ENCODE measurements around the gene C1orf122.

C1orf122 gene

DNA sequence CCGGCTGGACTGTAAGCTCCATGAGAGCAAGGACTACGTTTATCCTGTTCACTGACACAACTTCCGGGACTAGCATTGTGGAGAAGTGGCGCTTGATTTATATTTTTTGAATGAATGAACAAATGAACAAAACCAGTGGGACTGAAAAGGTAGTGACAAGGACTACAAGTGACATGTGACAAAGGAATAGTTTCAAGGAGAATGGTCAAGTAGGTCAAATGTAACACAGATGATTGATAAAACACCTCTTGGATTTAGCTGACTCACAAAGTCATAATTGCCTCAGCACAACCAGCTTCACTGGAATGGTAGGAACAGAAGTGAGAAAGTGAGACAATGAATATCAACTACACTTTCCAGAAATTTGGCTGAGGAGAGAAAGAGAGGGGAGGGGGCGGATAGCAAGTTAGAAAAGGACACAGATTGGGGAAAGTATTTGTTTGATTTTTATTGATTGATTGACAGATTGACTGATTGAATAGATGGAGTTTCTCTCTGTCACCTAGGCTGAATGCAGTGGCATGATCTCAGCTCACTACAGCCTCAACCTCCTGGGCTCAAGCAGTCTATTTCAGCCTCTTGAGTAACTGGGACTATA lies 37.6 kb downstream of the C1orf122 start:
- Histone ChIP-seq H2BK15ac (ENCODE audit: low read depth, poor library complexity, severe bottlenecking) (no peak overlapping the region), H4K91ac (ENCODE audit: low read length) (no peak overlapping the region), H2BK120ac (ENCODE audit: low read depth, low read length) (no peak overlapping the region), H3K4me2 (ENCODE audit: low read length, poor library complexity, severe bottlenecking) (no peak overlapping the region), H3K23ac (ENCODE audit: low read length in 2 of 2) (no peak overlapping the region), H3K18ac (ENCODE audit: low read depth in 1 of 2, low read length in 2 of 2) (no peak overlapping the region), H2BK12ac (ENCODE audit: low read length in 2 of 2) (no peak overlapping the region), H3K4me1 (ENCODE audit: control insufficient read depth, insufficient read depth, low read depth, low read length) (peaks cover 11% of the 10 kb centered on the region), H2BK5ac (ENCODE audit: low read depth, low read length, poor library complexity, severe bottlenecking) (no peak overlapping the region), H3K27ac (ENCODE audit: low read length, poor library complexity, severe bottlenecking) (peak overlapping the region; percentile 60), H3K14ac (ENCODE audit: low read length in 2 of 2) (no peak overlapping the region), H3K27me3 (ENCODE audit: control insufficient read depth in 1 of 2, insufficient read depth in 1 of 2, low read length in 2 of 2) (no peaks in the 10 kb centered on the region), H3K36me3 (ENCODE audit: control insufficient read depth in 1 of 2, insufficient read depth in 2 of 2, low read depth in 1 of 2, low read length in 2 of 2) (peaks cover 15 to 77% of the 10 kb centered on the region in 2 experiments), H3K9ac (ENCODE audit: low read length) (no peak overlapping the region), H3K4ac (ENCODE audit: low read depth in 1 of 2, low read length in 2 of 2) (no peak overlapping the region), H4K8ac (ENCODE audit: low read length) (no peak overlapping the region), H3K79me1 (replicated peaks; ENCODE audit: low read length, poor library complexity, severe bottlenecking) (peaks cover 27% of the 10 kb centered on the region), H2AK5ac (ENCODE audit: low read length, severe bottlenecking) (peak overlapping the region; percentile 50), H3K4me3 (ENCODE audit: insufficient read depth in 1 of 2, low read depth in 1 of 2, low read length in 2 of 2) (no peak overlapping the region), H3K9me3 (ENCODE audit: control insufficient read depth, low read length) (no peaks in the 10 kb centered on the region), H2AFZ (ENCODE audit: low read depth, low read length) (no peak overlapping the region)
- DNase-seq, result no peak
- WGBS, result 98% methylated on average over 5 of the region's 5 CpGs

GRCh38 chr1:37845786-37846185 lies 38.2 kb downstream of the C1orf122 start:
- no peak overlapping the region for H4K91ac ChIP-seq (ENCODE audit: low read length)
- no peak overlapping the region for H2AFZ ChIP-seq (ENCODE audit: low read depth, low read length)
- H3K18ac ChIP-seq (ENCODE audit: low read depth in 1 of 2, low read length in 2 of 2), result no peak overlapping the region
- peaks cover 9% of the 10 kb centered on the region for H3K4me1 ChIP-seq (ENCODE audit: control insufficient read depth, insufficient read depth, low read depth, low read length)
- H2AK5ac ChIP-seq (ENCODE audit: low read length, severe bottlenecking), result peak overlapping the region; percentile 50
- no peak overlapping the region for H3K27ac ChIP-seq (ENCODE audit: low read length, poor library complexity, severe bottlenecking)
- no peak overlapping the region for H3K4me3 ChIP-seq (ENCODE audit: insufficient read depth in 1 of 2, low read depth in 1 of 2, low read length in 2 of 2)
- H3K9ac ChIP-seq (ENCODE audit: low read length), result no peak overlapping the region
- peaks cover 25% of the 10 kb centered on the region for H3K79me1 ChIP-seq (replicated peaks; ENCODE audit: low read length, poor library complexity, severe bottlenecking)
- H3K9me3 ChIP-seq (ENCODE audit: control insufficient read depth, low read length), result no peaks in the 10 kb centered on the region
- no peak overlapping the region for H2BK5ac ChIP-seq (ENCODE audit: low read depth, low read length, poor library complexity, severe bottlenecking)
- peaks cover 13 to 70% of the 10 kb centered on the region in 2 experiments for H3K36me3 ChIP-seq (ENCODE audit: control insufficient read depth in 1 of 2, insufficient read depth in 2 of 2, low read depth in 1 of 2, low read length in 2 of 2)
- no peak overlapping the region for H2BK120ac ChIP-seq (ENCODE audit: low read depth, low read length)
- H3K4me2 ChIP-seq (ENCODE audit: low read length, poor library complexity, severe bottlenecking), result no peak overlapping the region
- H3K4ac ChIP-seq (ENCODE audit: low read depth in 1 of 2, low read length in 2 of 2), result no peak overlapping the region
- H3K27me3 ChIP-seq (ENCODE audit: control insufficient read depth in 1 of 2, insufficient read depth in 1 of 2, low read length in 2 of 2), result no peaks in the 10 kb centered on the region
- WGBS, result 100% methylated on average over 1 of the region's 3 CpGs
- DNase-seq, result no peak
- H3K23ac ChIP-seq (ENCODE audit: low read length in 2 of 2), result no peak overlapping the region
- no peak overlapping the region for H3K14ac ChIP-seq (ENCODE audit: low read length in 2 of 2)
- H2BK15ac ChIP-seq (ENCODE audit: low read depth, poor library complexity, severe bottlenecking), result no peak overlapping the region
- no peak overlapping the region for H2BK12ac ChIP-seq (ENCODE audit: low read length in 2 of 2)
- H4K8ac ChIP-seq (ENCODE audit: low read length), result no peak overlapping the region

- peak; percentile 15 for DNase-seq
- no peak overlapping the region for H3K14ac ChIP-seq (ENCODE audit: low read length in 2 of 2)
- no peak overlapping the region for H3K23ac ChIP-seq (ENCODE audit: low read length in 2 of 2)
- no peak overlapping the region for H2AFZ ChIP-seq (ENCODE audit: low read depth, low read length)
- H3K27me3 ChIP-seq (ENCODE audit: control insufficient read depth in 1 of 2, insufficient read depth in 1 of 2, low read length in 2 of 2), result no peaks in the 10 kb centered on the region
- H2BK12ac ChIP-seq (ENCODE audit: low read length in 2 of 2), result no peak overlapping the region
- H2BK15ac ChIP-seq (ENCODE audit: low read depth, poor library complexity, severe bottlenecking), result no peak overlapping the region
- no peak overlapping the region for H4K8ac ChIP-seq (ENCODE audit: low read length)
- no peaks in the 10 kb centered on the region for H3K9me3 ChIP-seq (ENCODE audit: control insufficient read depth, low read length)
- no peak overlapping the region for H3K4me2 ChIP-seq (ENCODE audit: low read length, poor library complexity, severe bottlenecking)
- H3K4me1 ChIP-seq (ENCODE audit: control insufficient read depth, insufficient read depth, low read depth, low read length), result peaks cover 1% of the 10 kb centered on the region
- peak overlapping the region; percentile 17 for H3K9ac ChIP-seq (ENCODE audit: low read length)
- no peak overlapping the region for H2BK120ac ChIP-seq (ENCODE audit: low read depth, low read length)
- no peak overlapping the region for H4K91ac ChIP-seq (ENCODE audit: low read length)
- peak overlapping the region; percentile 73 for H2AK5ac ChIP-seq (ENCODE audit: low read length, severe bottlenecking)
- no peak overlapping the region for H3K4ac ChIP-seq (ENCODE audit: low read depth in 1 of 2, low read length in 2 of 2)
- H3K79me1 ChIP-seq (replicated peaks; ENCODE audit: low read length, poor library complexity, severe bottlenecking), result peaks cover 17% of the 10 kb centered on the region
- H3K4me3 ChIP-seq (ENCODE audit: insufficient read depth in 1 of 2, low read depth in 1 of 2, low read length in 2 of 2), result no peak overlapping the region
- no peak overlapping the region for H3K27ac ChIP-seq (ENCODE audit: low read length, poor library complexity, severe bottlenecking)
- peaks cover 7 to 61% of the 10 kb centered on the region in 2 experiments for H3K36me3 ChIP-seq (ENCODE audit: control insufficient read depth in 1 of 2, insufficient read depth in 2 of 2, low read depth in 1 of 2, low read length in 2 of 2)
- 96% methylated on average over 4 of the region's 4 CpGs for WGBS
- H3K18ac ChIP-seq (ENCODE audit: low read depth in 1 of 2, low read length in 2 of 2), result no peak overlapping the region
- no peak overlapping the region for H2BK5ac ChIP-seq (ENCODE audit: low read depth, low read length, poor library complexity, severe bottlenecking)
Observed at GRCh38 chr1:37846647-37847339, 39.2 kb downstream of the C1orf122 start.

DNA sequence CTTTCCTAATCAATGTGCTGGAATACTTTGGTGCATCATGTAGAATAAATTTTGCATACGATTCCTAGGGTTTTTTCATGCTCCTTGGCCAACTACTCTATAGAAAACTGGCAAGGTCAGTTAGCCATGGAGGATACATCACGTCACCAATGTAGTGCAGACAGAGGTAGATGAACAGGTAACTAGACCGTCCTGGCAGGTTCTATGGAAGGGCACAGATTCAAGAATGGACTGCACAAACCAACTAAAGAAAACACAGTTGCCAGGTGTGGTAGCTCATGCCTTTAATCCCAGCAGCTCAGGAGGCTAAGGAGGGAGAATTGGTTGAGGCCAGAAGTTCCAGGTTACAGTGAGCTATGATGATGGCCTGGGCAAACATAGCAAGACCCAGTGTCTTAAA lies 41.9 kb downstream of the C1orf122 start:
- Histone ChIP-seq H2BK12ac (ENCODE audit: low read length in 2 of 2) (no peak overlapping the region), H2BK120ac (ENCODE audit: low read depth, low read length) (no peak overlapping the region), H4K8ac (ENCODE audit: low read length) (no peak overlapping the region), H3K18ac (ENCODE audit: low read depth in 1 of 2, low read length in 2 of 2) (no peak overlapping the region), H3K4me1 (ENCODE audit: control insufficient read depth, insufficient read depth, low read depth, low read length) (no peaks in the 10 kb centered on the region), H3K23ac (ENCODE audit: low read length in 2 of 2) (no peak overlapping the region), H3K27ac (ENCODE audit: low read length, poor library complexity, severe bottlenecking) (no peak overlapping the region), H4K91ac (ENCODE audit: low read length) (no peak overlapping the region), H3K4me3 (ENCODE audit: insufficient read depth in 1 of 2, low read depth in 1 of 2, low read length in 2 of 2) (no peak overlapping the region), H3K9ac (ENCODE audit: low read length) (no peak overlapping the region), H2AFZ (ENCODE audit: low read depth, low read length) (no peak overlapping the region), H2AK5ac (ENCODE audit: low read length, severe bottlenecking) (no peak overlapping the region), H3K36me3 (ENCODE audit: control insufficient read depth in 1 of 2, insufficient read depth in 2 of 2, low read depth in 1 of 2, low read length in 2 of 2) (peaks cover 7 to 61% of the 10 kb centered on the region in 2 experiments), H3K27me3 (ENCODE audit: control insufficient read depth in 1 of 2, insufficient read depth in 1 of 2, low read length in 2 of 2) (no peaks in the 10 kb centered on the region), H2BK5ac (ENCODE audit: low read depth, low read length, poor library complexity, severe bottlenecking) (no peak overlapping the region), H2BK15ac (ENCODE audit: low read depth, poor library complexity, severe bottlenecking) (no peak overlapping the region), H3K4ac (ENCODE audit: low read depth in 1 of 2, low read length in 2 of 2) (no peak overlapping the region), H3K14ac (ENCODE audit: low read length in 2 of 2) (no peak overlapping the region), H3K9me3 (ENCODE audit: control insufficient read depth, low read length) (no peaks in the 10 kb centered on the region), H3K4me2 (ENCODE audit: low read length, poor library complexity, severe bottlenecking) (no peak overlapping the region), H3K79me1 (replicated peaks; ENCODE audit: low read length, poor library complexity, severe bottlenecking) (peaks cover 17% of the 10 kb centered on the region)
- no peak for DNase-seq
- WGBS, result 98% methylated on average over 3 of the region's 3 CpGs
